ENCODE measurements around the gene COX6A1. TPM values are rescaled to one million over a fixed set of nuclear protein-coding genes. Genes with fewer than 3 reads are reported as not detected.

COX6A1 gene
- total RNA-seq, 1 donor from 2014 or later: 889 TPM

- DNase-seq (ENCODE audit: low read depth): no peak
- H3K4me3 ChIP-seq (ENCODE audit: low read depth, low read length): no peak overlapping the region
- no peak for TF ChIP-seq CTCF (conservative IDR thresholded peaks at IDR 0.05; ENCODE audit: low read depth, low read length)
Observed at GRCh38 chr12:120402217-120402616, 35.7 kb upstream of the COX6A1 start.

- TF ChIP-seq CTCF (conservative IDR thresholded peaks at IDR 0.05; ENCODE audit: low read depth, low read length): no peak
- DNase-seq (ENCODE audit: low read depth): no peak
- H3K4me3 ChIP-seq (ENCODE audit: low read depth, low read length): no peak overlapping the region
Observed at GRCh38 chr12:120403869-120404268, 34.0 kb upstream of the COX6A1 start.

GRCh38 chr12:120404271-120404670, 33.6 kb upstream of the COX6A1 start:
- H3K4me3 ChIP-seq (ENCODE audit: low read depth, low read length): no peak overlapping the region
- no peak for TF ChIP-seq CTCF (conservative IDR thresholded peaks at IDR 0.05; ENCODE audit: low read depth, low read length)

GRCh38 chr12:120406069-120406468, 31.8 kb upstream of the COX6A1 start:
- TF ChIP-seq CTCF (conservative IDR thresholded peaks at IDR 0.05; ENCODE audit: low read depth, low read length): no peak
- no peak overlapping the region for H3K4me3 ChIP-seq (ENCODE audit: low read depth, low read length)
- no peak for DNase-seq (ENCODE audit: low read depth)

More at GRCh38 chr12:120404271-120404670, 33.6 kb upstream of the COX6A1 start:
- DNase-seq (ENCODE audit: low read depth): no peak

- no peak for DNase-seq (ENCODE audit: low read depth)
- no peak overlapping the region for H3K4me3 ChIP-seq (ENCODE audit: low read depth, low read length)
- TF ChIP-seq CTCF (conservative IDR thresholded peaks at IDR 0.05; ENCODE audit: low read depth, low read length): no peak
Observed at GRCh38 chr12:120406553-120406952, 31.4 kb upstream of the COX6A1 start.

GRCh38 chr12:120408771-120409170, 29.1 kb upstream of the COX6A1 start:
- H3K4me3 ChIP-seq (ENCODE audit: low read depth, low read length): no peak overlapping the region
- DNase-seq (ENCODE audit: low read depth): no peak
- TF ChIP-seq CTCF (conservative IDR thresholded peaks at IDR 0.05; ENCODE audit: low read depth, low read length): no peak

- H3K4me3 ChIP-seq (ENCODE audit: low read depth, low read length): no peak overlapping the region
- no peak for DNase-seq (ENCODE audit: low read depth)
- TF ChIP-seq CTCF (conservative IDR thresholded peaks at IDR 0.05; ENCODE audit: low read depth, low read length): no peak
Observed at GRCh38 chr12:120412421-120412820, 25.5 kb upstream of the COX6A1 start.

Measured in epithelial cell of proximal tubule (primary cell).